ENCODE results near the gene SPATA31E1. TPM values are rescaled to one million over a fixed set of nuclear protein-coding genes. Genes with fewer than 3 reads are reported as not detected.
"Not testable (repeated sequence)": the region's sequence is repeated elsewhere in the genome, so short reads cannot be mapped to it uniquely, and the experiment has no call there.

The SPATA31E1 gene
- total RNA-seq, 1 experiment from 2014 or later = 0.04 TPM

DNA sequence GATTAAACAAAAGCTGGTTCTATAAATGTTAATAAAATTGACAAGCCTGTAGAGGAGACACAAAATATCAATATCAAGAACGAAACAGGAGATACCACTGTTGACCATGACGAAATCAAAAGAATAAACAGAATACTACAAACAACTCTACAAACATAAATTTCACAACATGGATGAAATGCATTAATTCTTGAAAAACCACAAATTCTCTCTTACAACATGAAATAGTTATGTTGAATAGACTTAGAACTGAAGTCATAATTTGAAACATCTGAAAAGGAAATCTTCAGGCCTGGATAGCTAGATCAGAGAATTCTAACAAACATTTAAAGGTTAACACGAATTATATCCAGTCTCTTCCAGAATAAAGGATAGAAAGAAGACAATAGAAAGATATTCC lies 28.1 kb downstream of the SPATA31E1 start:
- H3K36me3 Mint-ChIP-seq = 0 out of 2 replicates have a peak, but pooled peaks cover 2% of the 10 kb centered on the region
- H3K4me1 Mint-ChIP-seq = peaks cover 12% of the 10 kb centered on the region
- ChIA-PET POLR2A (no interaction called here), CTCF (no interaction called here)
- H3K27me3 Mint-ChIP-seq (ENCODE audit: low read depth) = no peaks in the 10 kb centered on the region
- TF ChIP-seq JAZF1 (CRISPR knock-in tag; IDR thresholded peaks at IDR 0.05) (no peak), NFYB (CRISPR knock-in tag; conservative IDR thresholded peaks at IDR 0.05; ENCODE audit: low read depth) (no peak), PRRX2 (CRISPR knock-in tag; IDR thresholded peaks at IDR 0.05) (no peak), SP1 (CRISPR knock-in tag; conservative IDR thresholded peaks at IDR 0.05) (no peak), GABPB1 (CRISPR knock-in tag; IDR thresholded peaks at IDR 0.05) (no peak), IRF2 (CRISPR knock-in tag; IDR thresholded peaks at IDR 0.05; ENCODE audit: borderline replicate concordance, low read depth) (no peak), RELA (CRISPR knock-in tag; IDR thresholded peaks at IDR 0.05; ENCODE audit: borderline replicate concordance) (no peak), EMX1 (CRISPR knock-in tag; IDR thresholded peaks at IDR 0.05) (no peak), HMGA2 (CRISPR knock-in tag; IDR thresholded peaks at IDR 0.05) (no peak), ZNF423 (CRISPR knock-in tag; IDR thresholded peaks at IDR 0.05) (no peak), ZNF317 (CRISPR knock-in tag; IDR thresholded peaks at IDR 0.05; ENCODE audit: borderline replicate concordance, low read depth) (no peak), TCF7 (CRISPR knock-in tag; IDR thresholded peaks at IDR 0.05; ENCODE audit: low read depth) (no peak)
- TF ChIP-seq, protein P1, sequence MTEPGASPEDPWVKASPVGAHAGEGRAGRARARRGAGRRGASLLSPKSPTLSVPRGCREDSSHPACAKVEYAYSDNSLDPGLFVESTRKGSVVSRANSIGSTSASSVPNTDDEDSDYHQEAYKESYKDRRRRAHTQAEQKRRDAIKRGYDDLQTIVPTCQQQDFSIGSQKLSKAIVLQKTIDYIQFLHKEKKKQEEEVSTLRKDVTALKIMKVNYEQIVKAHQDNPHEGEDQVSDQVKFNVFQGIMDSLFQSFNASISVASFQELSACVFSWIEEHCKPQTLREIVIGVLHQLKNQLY (CRISPR knock-in tag; IDR thresholded peaks at IDR 0.05) = no peak
- TF ChIP-seq, protein P2, sequence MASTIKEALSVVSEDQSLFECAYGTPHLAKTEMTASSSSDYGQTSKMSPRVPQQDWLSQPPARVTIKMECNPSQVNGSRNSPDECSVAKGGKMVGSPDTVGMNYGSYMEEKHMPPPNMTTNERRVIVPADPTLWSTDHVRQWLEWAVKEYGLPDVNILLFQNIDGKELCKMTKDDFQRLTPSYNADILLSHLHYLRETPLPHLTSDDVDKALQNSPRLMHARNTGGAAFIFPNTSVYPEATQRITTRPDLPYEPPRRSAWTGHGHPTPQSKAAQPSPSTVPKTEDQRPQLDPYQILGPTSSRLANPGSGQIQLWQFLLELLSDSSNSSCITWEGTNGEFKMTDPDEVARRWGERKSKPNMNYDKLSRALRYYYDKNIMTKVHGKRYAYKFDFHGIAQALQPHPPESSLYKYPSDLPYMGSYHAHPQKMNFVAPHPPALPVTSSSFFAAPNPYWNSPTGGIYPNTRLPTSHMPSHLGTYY (CRISPR knock-in tag; IDR thresholded peaks at IDR 0.05) = no peak
- TF ChIP-seq, protein P3, sequence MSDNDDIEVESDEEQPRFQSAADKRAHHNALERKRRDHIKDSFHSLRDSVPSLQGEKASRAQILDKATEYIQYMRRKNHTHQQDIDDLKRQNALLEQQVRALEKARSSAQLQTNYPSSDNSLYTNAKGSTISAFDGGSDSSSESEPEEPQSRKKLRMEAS (CRISPR knock-in tag; IDR thresholded peaks at IDR 0.05) = no peak
- TF ChIP-seq, protein P4, sequence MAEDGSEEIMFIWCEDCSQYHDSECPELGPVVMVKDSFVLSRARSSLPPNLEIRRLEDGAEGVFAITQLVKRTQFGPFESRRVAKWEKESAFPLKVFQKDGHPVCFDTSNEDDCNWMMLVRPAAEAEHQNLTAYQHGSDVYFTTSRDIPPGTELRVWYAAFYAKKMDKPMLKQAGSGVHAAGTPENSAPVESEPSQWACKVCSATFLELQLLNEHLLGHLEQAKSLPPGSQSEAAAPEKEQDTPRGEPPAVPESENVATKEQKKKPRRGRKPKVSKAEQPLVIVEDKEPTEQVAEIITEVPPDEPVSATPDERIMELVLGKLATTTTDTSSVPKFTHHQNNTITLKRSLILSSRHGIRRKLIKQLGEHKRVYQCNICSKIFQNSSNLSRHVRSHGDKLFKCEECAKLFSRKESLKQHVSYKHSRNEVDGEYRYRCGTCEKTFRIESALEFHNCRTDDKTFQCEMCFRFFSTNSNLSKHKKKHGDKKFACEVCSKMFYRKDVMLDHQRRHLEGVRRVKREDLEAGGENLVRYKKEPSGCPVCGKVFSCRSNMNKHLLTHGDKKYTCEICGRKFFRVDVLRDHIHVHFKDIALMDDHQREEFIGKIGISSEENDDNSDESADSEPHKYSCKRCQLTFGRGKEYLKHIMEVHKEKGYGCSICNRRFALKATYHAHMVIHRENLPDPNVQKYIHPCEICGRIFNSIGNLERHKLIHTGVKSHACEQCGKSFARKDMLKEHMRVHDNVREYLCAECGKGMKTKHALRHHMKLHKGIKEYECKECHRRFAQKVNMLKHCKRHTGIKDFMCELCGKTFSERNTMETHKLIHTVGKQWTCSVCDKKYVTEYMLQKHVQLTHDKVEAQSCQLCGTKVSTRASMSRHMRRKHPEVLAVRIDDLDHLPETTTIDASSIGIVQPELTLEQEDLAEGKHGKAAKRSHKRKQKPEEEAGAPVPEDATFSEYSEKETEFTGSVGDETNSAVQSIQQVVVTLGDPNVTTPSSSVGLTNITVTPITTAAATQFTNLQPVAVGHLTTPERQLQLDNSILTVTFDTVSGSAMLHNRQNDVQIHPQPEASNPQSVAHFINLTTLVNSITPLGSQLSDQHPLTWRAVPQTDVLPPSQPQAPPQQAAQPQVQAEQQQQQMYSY (CRISPR knock-in tag; IDR thresholded peaks at IDR 0.05) = no peak
- TF ChIP-seq, protein P5, sequence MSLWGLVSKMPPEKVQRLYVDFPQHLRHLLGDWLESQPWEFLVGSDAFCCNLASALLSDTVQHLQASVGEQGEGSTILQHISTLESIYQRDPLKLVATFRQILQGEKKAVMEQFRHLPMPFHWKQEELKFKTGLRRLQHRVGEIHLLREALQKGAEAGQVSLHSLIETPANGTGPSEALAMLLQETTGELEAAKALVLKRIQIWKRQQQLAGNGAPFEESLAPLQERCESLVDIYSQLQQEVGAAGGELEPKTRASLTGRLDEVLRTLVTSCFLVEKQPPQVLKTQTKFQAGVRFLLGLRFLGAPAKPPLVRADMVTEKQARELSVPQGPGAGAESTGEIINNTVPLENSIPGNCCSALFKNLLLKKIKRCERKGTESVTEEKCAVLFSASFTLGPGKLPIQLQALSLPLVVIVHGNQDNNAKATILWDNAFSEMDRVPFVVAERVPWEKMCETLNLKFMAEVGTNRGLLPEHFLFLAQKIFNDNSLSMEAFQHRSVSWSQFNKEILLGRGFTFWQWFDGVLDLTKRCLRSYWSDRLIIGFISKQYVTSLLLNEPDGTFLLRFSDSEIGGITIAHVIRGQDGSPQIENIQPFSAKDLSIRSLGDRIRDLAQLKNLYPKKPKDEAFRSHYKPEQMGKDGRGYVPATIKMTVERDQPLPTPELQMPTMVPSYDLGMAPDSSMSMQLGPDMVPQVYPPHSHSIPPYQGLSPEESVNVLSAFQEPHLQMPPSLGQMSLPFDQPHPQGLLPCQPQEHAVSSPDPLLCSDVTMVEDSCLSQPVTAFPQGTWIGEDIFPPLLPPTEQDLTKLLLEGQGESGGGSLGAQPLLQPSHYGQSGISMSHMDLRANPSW (CRISPR knock-in tag; conservative IDR thresholded peaks at IDR 0.05; ENCODE audit: low read depth) = no peak
- TF ChIP-seq, protein P6, sequence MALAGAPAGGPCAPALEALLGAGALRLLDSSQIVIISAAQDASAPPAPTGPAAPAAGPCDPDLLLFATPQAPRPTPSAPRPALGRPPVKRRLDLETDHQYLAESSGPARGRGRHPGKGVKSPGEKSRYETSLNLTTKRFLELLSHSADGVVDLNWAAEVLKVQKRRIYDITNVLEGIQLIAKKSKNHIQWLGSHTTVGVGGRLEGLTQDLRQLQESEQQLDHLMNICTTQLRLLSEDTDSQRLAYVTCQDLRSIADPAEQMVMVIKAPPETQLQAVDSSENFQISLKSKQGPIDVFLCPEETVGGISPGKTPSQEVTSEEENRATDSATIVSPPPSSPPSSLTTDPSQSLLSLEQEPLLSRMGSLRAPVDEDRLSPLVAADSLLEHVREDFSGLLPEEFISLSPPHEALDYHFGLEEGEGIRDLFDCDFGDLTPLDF (CRISPR knock-in tag; IDR thresholded peaks at IDR 0.05) = no peak
- TF ChIP-seq, protein P7, sequence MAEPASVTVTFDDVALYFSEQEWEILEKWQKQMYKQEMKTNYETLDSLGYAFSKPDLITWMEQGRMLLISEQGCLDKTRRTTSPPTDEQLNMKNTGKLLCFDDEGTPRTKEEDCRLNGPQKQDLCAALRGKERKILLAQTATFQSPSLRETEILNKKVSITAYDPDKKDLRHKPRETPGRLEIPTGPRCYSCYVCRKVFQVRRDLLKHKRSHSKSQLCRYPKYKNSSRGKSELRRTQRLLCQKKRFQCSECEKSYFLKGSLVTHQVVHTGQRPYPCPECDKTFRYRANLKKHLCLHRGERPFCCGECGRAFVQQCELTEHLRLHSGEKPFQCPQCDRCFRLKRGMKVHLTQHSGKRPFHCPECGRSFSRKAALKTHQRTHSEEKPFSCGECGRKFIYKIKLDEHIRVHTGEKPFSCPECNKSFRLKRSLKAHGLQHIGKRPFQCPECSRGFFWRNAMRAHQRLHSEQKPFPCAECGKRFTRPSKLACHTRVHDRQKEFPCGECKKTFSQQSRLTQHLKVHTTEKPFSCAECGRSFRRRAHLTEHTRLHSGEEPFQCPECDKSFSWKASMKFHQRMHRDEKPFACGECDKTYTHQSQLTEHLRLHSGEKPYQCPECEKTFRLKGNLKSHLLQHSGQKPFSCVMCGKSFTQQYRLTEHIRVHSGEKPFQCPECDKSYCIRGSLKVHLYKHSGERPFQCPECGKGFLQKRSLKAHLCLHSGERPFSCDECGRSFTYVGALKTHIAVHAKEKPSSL (CRISPR knock-in tag; conservative IDR thresholded peaks at IDR 0.05) = no peak
- peaks cover 14% of the 10 kb centered on the region for H3K9me3 Mint-ChIP-seq
- DNase-seq (ENCODE audit: low spot score) (no peak), ATAC-seq (no peak)
- H3K27ac Mint-ChIP-seq = no peak overlapping the region
- H3K4me3 Mint-ChIP-seq = no peak overlapping the region

DNA sequence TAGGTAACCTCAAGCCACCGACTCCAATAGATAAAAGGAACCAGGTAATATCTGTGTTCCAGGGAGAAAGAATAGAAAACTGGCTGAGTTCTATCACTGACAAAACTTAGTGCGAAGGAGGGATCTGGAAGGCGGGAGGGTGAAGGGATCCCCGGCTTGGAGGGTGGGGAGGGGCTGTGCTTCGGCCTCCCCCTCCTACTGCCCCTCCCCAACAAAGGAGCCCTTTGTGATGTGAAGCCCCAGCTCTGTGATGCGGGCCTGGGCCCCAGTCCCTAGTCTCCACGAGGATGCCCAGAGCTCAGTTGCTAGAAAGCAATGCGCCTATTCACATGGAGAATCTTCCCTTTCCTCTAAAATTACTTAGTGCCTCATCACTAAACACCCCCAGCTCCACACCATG lies 35.0 kb downstream of the SPATA31E1 start, which contains the start of gene SPATA31C1:
Gene SPATA31C1 (plus strand): TSS at position 301 of the 400 bp plus-strand sequence.
- ATAC-seq; H3K27me3 Mint-ChIP-seq (ENCODE audit: low read depth); CTCF ChIA-PET; H3K36me3 Mint-ChIP-seq; H3K4me3 Mint-ChIP-seq; H3K4me1 Mint-ChIP-seq; H3K9me3 Mint-ChIP-seq; POLR2A ChIA-PET; H3K27ac Mint-ChIP-seq; DNase-seq (ENCODE audit: low spot score): not testable (repeated sequence)

DNA sequence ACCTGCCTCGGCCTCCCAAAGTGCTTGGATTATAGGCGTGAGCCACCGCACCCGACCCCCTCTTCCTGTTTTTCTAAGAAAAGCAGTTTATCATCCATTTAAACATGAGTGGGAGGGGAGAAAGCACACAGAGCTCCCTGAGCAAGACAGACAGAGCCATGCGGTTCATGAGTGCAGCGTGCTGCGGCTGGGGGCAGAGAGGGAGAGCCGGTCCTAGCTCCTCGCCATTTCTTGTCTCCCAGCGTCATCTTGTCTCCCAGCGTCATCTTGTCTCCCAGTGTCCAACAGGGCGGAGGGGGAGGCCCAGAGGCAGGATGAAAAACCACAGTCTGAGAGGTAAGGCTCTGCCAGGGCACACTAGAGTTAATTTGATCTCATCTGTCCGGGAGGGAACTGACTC lies 36.3 kb downstream of the SPATA31E1 start:
- H3K4me1 Mint-ChIP-seq; POLR2A ChIA-PET; H3K27ac Mint-ChIP-seq; H3K4me3 Mint-ChIP-seq; H3K27me3 Mint-ChIP-seq (ENCODE audit: low read depth); DNase-seq (ENCODE audit: low spot score); H3K36me3 Mint-ChIP-seq; ATAC-seq; H3K9me3 Mint-ChIP-seq: not testable (repeated sequence)
- CTCF ChIA-PET = interaction anchor here (0.7 kb wide), 1 partner anchor 215 kb away, joined by 16 read pairs; no protein-coding TSS in a partner anchor

All from WTC11 (cell line).